Activated CD4-positive, alpha-beta T cell treated with anti-CD3 and anti-CD28 coated beads, Interleukin-2, amount 10 ng/mL, durations not matched to agents 24 days and 14 days (primary cell): Measurements from ENCODE around the gene SMTNL2. TPM values are rescaled to one million over a fixed set of nuclear protein-coding genes. Genes with fewer than 3 reads are reported as not detected.
"Not testable (repeated sequence)": the region's sequence is repeated elsewhere in the genome, so short reads cannot be mapped to it uniquely, and the experiment has no call there.

Experiments used
- DNase-seq: peaks from one replicate; pipeline ENCODE4 v3.0.0; 2022
- H3K27ac Mint-ChIP-seq: one replicate; pipeline ENCODE4 v1.8.0; 2022; ENCODE audit warnings: mild to moderate bottlenecking, mixed read lengths
- H3K27me3 Mint-ChIP-seq: one replicate; pipeline ENCODE4 v1.8.0; 2022; ENCODE audit warnings: mixed read lengths
- H3K36me3 Mint-ChIP-seq: one replicate; pipeline ENCODE4 v1.8.0; 2022; ENCODE audit warnings: low read depth, mild to moderate bottlenecking, mixed read lengths
- H3K4me1 Mint-ChIP-seq: one replicate; pipeline ENCODE4 v1.8.0; 2021; ENCODE audit warnings: mixed read lengths
- H3K4me3 Mint-ChIP-seq: one replicate; pipeline ENCODE4 v1.8.0; 2022; ENCODE audit warnings: mild to moderate bottlenecking, moderate library complexity, mixed read lengths
- H3K9me3 Mint-ChIP-seq: one replicate; pipeline ENCODE4 v1.8.0; 2021; ENCODE audit warnings: mixed read lengths
- intact Hi-C: fragments of 100-400 bp; cut with micrococcal nuclease; formaldehyde crosslinking; loops from one replicate; pipeline ENCODE4 v1.15.1; 2023
- total RNA-seq: library from RNA; stranded (reverse); gene quantifications from 2 replicates; pipeline ENCODE4 v1.2.3, GENCODE V29; 2022

SMTNL2 gene
- total RNA-seq, 1 donor from 2014 or later: not detected

DNA sequence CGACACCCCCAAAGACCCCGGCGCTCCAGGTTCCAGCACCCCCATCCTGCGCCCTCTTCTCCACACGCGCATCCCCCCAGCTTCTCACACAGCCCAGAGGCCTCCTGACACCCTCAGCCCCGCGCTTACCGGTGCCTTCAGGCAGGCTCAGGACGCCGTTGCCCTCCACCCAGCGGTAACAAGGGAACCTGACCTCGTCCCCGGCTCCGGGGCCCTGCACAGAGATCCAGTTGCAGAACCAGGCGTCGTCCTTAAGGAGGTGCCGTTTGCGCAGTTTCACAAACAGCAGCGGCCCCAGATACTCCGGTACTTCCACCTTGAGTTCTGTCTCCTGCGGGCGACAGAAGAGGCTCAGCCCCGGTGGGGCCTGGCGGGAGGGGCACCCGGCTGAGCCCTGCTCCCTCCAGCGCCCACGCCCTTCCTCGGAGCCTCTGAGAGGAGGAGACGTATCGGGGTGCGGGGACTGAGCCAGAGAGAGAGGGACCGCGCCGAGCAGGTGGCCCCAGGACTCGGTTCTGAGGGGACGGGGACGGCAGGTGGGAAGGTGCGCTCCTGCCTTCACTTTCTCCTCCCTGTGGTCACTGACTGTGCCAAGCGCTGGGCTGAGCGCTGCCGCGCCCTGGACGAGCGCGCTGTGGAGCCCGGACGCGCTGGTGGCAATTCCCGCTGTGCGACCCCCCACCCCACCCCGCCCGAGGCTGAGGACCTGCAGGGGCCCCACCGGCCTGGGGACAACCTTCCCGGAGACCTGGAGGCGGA is 55.2 kb downstream of the SMTNL2 start:
- peak; percentile 73 for DNase-seq
- Mint-ChIP-seq H3K4me3 (peak overlapping the region; percentile 65), H3K27me3 (peaks cover 78% of the 10 kb centered on the region), H3K4me1 (peaks cover 24% of the 10 kb centered on the region)
- intact Hi-C loops: loop anchor here (5.0 kb wide), 2 partner anchors 77 to 148 kb away; partner anchors contain the start of genes GGT6, GLTPD2 and VMO1
- not testable (repeated sequence) for H3K9me3 Mint-ChIP-seq, H3K27ac Mint-ChIP-seq, H3K36me3 Mint-ChIP-seq

DNA sequence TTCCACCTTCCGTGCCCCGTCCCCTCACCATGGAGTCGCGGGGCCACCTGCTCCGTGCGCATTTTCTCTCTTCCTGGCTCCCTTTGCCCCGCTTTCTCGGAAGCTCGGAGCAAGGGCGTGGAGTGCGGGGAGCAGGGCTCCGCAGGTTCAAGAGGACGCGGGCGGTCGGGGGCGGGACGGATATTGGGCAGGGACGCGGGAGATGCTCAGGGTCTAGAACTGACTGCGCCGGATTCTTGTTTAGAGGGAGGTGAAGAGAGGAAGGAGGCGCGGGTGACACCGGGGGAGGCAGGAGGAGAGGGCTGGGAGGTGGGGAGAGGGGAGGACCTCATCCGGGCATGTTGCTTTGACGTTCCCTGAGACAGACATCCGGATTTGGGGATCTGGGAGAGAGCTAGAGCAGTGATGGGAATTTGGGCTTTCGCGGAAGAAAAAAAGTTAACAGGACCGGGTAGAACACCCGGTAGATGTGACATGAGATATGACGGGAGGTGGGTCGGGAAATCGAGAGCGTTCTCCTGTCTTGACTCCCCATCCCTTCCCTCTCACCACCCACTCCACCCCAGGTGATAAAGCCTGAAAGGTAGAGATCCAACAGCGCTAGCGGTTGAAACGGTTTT is 56.4 kb downstream of the SMTNL2 start:
- DNase-seq, H3K36me3 Mint-ChIP-seq, H3K27ac Mint-ChIP-seq, H3K9me3 Mint-ChIP-seq: not testable (repeated sequence)
- peak overlapping the region; percentile 57 for H3K4me3 Mint-ChIP-seq
- H3K4me1 Mint-ChIP-seq: peaks cover 21% of the 10 kb centered on the region
- H3K27me3 Mint-ChIP-seq: peaks cover 81% of the 10 kb centered on the region
- intact Hi-C loops: loop anchor here (5.0 kb wide), 1 partner anchor 147 kb away; the partner anchor contains the start of genes GLTPD2 and VMO1

DNA sequence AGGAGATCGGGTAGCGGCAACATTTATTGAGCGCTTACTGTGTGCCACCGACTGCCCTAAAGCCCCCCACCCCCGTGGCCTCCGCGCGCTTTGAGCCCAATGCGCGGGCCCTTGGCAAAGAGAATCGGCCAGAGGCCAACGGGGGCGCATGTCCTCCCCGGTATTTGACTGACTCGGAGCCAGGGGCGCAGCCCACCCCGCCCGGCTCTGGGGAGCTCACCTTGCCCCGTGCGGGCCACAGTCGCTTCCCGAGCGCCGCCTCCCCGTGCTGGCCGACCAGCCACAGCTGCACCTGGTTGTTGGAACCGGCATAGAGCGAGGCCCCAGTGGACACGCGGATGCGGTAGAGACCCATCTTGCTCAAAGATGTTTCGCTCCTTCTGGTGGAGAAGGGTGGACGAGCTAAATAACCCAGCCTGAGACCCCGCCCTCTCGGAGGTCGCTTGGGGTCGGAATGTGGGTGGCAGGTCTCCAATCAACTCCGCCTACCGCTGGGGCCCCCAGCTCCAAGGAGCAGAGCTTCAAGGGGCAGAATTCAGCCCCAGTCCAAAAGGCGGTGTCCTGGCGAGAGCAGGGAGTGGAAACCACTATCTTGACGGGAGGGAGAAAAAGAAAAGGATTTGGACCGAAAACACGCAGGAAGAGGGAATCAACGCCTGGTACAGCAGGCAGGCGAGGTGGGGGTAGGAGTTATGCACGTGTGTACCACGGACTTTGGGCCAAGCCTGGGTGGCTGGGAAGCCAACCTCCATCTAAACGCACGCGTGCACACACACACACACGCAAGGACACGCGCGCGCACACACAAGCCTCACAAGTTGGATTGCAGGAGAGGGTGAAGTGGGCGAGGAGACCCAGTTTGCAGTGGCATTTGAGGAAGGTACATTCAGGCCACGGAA is 57.2 kb downstream of the SMTNL2 start, which contains the start of gene ALOX15:
TSS of gene ALOX15 (minus strand) at position 382 of the 899 bp plus-strand sequence. CDS start at position 355, 27 bp downstream.
- no peak for DNase-seq
- intact Hi-C loops: loop anchor here (5.0 kb wide), 1 partner anchor 146 kb away; the partner anchor contains the start of genes GLTPD2 and VMO1
- peaks cover 13% of the 10 kb centered on the region for H3K4me1 Mint-ChIP-seq
- H3K4me3 Mint-ChIP-seq: peak within 1 kb of the TSS; percentile 57
- no peaks in the 10 kb centered on the region for H3K9me3 Mint-ChIP-seq
- H3K27ac Mint-ChIP-seq: no peak within 1 kb of the TSS
- H3K36me3 Mint-ChIP-seq: no peaks in the 10 kb centered on the region
- peaks cover 75% of the 10 kb centered on the region for H3K27me3 Mint-ChIP-seq

DNA sequence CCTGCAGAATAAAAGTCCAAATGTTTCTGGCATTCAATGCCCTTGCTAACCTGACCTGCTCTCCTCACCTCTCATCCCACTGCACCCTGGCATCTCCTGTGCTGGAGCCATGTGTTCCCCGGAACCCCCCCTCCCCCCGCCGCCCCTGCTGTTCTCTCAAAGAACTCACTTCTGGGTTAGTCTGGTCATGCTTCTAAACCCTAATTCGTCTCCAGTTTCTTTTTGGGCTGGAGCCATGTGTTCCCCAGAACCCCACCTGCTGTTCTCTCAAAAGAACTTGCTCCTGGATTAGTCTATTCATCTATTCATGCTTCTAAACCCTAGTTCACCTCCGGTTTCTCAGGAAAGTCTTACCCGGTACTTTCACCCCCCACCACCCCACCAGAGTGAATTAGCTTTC is 58.0 kb downstream of the SMTNL2 start:
- peaks cover 71% of the 10 kb centered on the region for H3K27me3 Mint-ChIP-seq
- no peaks in the 10 kb centered on the region for H3K9me3 Mint-ChIP-seq
- intact Hi-C loops: loop anchor here (5.0 kb wide), 1 partner anchor 145 kb away; the partner anchor contains the start of genes GLTPD2 and VMO1
- no peak for DNase-seq
- no peak overlapping the region for H3K27ac Mint-ChIP-seq
- no peaks in the 10 kb centered on the region for H3K36me3 Mint-ChIP-seq
- peaks cover 9% of the 10 kb centered on the region for H3K4me1 Mint-ChIP-seq
- H3K4me3 Mint-ChIP-seq: no peak overlapping the region

DNA sequence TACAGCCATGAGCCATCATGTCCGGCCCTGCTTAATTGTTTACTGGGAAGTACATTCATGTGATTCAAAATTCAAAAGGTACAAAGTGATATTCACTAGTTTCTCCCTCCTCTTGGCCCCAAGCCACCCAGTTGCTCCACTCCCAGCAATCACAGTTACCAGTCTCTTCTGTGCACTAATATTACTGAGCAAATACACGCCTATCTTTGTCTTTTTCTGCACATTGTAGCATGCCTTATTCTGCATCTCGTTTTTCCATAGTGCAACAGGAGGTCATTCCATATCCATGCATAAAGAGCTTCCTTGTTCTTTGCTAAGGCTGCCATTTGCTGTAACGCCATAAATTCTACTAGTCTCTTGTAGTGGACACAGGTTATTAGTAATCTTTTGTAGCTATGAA is 59.3 kb downstream of the SMTNL2 start:
- intact Hi-C loops: loop anchor here (5.0 kb wide), 1 partner anchor 144 kb away; the partner anchor contains the start of genes GLTPD2 and VMO1
- H3K4me1 Mint-ChIP-seq: peaks cover 8% of the 10 kb centered on the region
- DNase-seq: no peak
- no peaks in the 10 kb centered on the region for H3K9me3 Mint-ChIP-seq
- H3K27ac Mint-ChIP-seq: no peak overlapping the region
- H3K36me3 Mint-ChIP-seq: no peaks in the 10 kb centered on the region
- H3K27me3 Mint-ChIP-seq: peaks cover 67% of the 10 kb centered on the region
- no peak overlapping the region for H3K4me3 Mint-ChIP-seq

DNA sequence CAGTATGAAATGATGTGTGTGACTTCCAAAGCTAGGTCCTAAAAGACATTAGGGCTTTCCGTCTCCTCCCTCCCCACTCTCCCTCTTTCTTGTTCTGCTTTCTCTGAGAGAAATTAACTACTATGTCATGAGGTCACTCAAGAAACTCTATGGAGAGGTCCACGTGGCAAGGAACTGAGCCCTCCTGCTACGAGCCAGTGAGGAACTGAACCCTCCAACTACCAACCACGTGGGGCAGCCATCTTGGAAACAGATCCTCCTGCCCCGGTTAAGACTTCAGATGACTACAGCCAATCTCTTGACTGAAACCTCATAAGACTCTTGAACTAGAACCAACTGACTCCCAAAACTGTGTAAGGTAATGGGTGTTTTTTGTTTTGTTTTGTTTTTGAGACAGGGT is 61.3 kb downstream of the SMTNL2 start:
- intact Hi-C loops: no loop called here
- H3K36me3 Mint-ChIP-seq: no peaks in the 10 kb centered on the region
- H3K9me3 Mint-ChIP-seq: no peaks in the 10 kb centered on the region
- H3K4me3 Mint-ChIP-seq: no peak overlapping the region
- H3K27me3 Mint-ChIP-seq: peaks cover 69% of the 10 kb centered on the region
- H3K4me1 Mint-ChIP-seq: peaks cover 5% of the 10 kb centered on the region
- no peak overlapping the region for H3K27ac Mint-ChIP-seq
- no peak for DNase-seq

DNA sequence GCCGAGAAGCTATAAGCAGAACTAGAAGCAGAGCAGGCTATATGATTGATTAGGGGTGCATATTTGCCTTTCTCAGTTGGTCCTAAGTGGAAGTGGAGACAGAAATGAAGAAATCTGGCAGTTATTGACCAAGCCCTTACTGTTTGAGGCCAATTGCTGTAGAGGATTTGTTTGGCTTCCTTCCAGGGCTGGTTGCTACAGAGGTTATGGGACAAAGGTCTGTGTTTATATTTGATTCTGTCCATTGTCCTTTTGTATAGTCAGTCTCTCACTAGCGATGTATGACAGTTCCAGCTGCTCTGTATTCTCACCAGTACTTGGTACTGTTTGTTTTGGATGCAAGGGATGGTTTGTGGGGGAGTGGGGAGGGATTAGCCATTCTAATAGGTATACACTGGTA is 64.4 kb downstream of the SMTNL2 start:
- Mint-ChIP-seq H3K27me3 (peaks cover 47% of the 10 kb centered on the region), H3K9me3 (no peaks in the 10 kb centered on the region), H3K4me3 (no peak overlapping the region), H3K36me3 (no peaks in the 10 kb centered on the region), H3K4me1 (no peaks in the 10 kb centered on the region), H3K27ac (no peak overlapping the region)
- no peak for DNase-seq
- intact Hi-C loops: no loop called here

DNA sequence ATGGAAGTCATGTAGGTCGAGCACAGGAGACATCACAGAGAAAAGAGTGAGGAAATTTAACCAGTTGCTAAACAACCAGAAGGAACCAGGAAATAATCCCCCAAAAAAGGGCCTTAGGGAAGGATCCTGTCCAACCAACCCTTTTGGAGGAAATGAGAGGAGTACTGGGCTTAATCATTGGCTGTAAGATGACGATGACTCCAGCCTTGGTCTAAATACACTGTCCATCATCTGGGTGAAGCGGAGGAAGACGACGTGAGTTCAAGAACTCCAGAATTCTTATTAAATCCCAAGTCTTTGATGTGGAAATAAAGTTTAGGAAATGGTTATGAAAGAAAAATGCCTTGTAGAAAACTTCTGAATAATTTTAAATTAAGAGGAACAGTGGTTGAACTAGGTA is 68.7 kb downstream of the SMTNL2 start:
- no peak for DNase-seq
- peaks cover 23% of the 10 kb centered on the region for H3K27me3 Mint-ChIP-seq
- H3K4me3 Mint-ChIP-seq: no peak overlapping the region
- H3K36me3 Mint-ChIP-seq: no peaks in the 10 kb centered on the region
- peaks cover 6% of the 10 kb centered on the region for H3K4me1 Mint-ChIP-seq
- intact Hi-C loops: no loop called here
- H3K27ac Mint-ChIP-seq: no peak overlapping the region
- H3K9me3 Mint-ChIP-seq: no peaks in the 10 kb centered on the region

DNA sequence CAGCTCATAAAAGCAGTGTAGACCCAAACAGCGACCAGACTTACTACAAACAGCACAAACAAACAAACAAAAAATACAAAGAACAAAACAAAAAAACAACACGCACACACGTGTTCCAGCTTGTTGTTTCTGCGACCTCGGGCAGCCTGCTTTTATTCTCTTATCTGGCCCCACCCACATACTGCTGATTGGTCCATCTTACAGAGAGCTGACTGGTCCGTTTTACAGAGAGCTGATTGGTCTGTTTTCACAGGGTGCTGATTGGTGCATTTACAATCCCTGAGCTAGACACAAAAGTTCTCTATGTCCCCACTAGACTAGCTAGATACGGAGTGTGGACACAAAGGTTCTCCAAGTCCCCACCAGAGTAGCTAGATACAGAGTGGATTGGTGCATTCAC is 71.6 kb downstream of the SMTNL2 start:
- H3K4me1 Mint-ChIP-seq: peaks cover 16% of the 10 kb centered on the region
- DNase-seq, H3K36me3 Mint-ChIP-seq, H3K27ac Mint-ChIP-seq, H3K27me3 Mint-ChIP-seq, intact Hi-C loops, H3K9me3 Mint-ChIP-seq, H3K4me3 Mint-ChIP-seq: not testable (repeated sequence)

DNA sequence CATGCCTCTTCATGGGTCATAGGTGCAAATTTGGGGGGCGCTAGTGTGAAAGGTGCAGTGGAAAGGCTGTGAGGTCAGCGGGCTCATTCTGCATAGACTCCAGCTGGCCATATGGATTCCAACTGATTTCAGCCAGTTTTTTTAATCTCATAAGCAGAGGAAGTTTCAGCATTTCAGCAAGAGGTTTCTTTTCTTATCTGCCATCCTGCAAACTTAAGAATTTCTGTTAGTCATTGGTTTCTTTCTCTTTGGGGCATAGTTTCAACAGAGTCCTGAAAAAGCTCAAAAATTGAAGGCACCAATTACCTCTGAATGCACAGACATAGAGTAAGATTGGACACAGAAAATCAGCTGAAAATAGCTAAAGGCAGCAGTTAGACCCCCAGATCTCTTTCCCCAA is 73.3 kb downstream of the SMTNL2 start:
- Mint-ChIP-seq H3K27ac (peak overlapping the region; percentile 50), H3K27me3 (peaks cover 7% of the 10 kb centered on the region), H3K4me1 (peaks cover 19% of the 10 kb centered on the region), H3K9me3 (no peaks in the 10 kb centered on the region), H3K36me3 (no peaks in the 10 kb centered on the region), H3K4me3 (no peak overlapping the region)
- DNase-seq: no peak
- intact Hi-C loops: no loop called here

Other genes with a start within 250 kb of the SMTNL2 start
- gene UBE2G1, start 217.9 kb upstream of the SMTNL2 start, total RNA-seq: 74.8 and 77.3 TPM in 2 replicates
- 1.3 and 1.9 TPM in 2 replicates for gene SPNS3, start 150.6 kb upstream of the SMTNL2 start, total RNA-seq
- gene SPNS2, start 85.6 kb upstream of the SMTNL2 start, total RNA-seq: 0.17 and 0.28 TPM in 2 replicates
- gene MYBBP1A, start 29.1 kb upstream of the SMTNL2 start, total RNA-seq: 178 and 181 TPM in 2 replicates
- gene GGT6, start 24.0 kb upstream of the SMTNL2 start, total RNA-seq: not detected in 2 replicates
- not detected in 2 replicates for gene ALOX15, start 57.1 kb downstream of the SMTNL2 start, total RNA-seq
- gene PELP1, start 119.6 kb downstream of the SMTNL2 start, total RNA-seq: 140 and 141 TPM in 2 replicates
- gene ARRB2, start 126.1 kb downstream of the SMTNL2 start, total RNA-seq: 189 and 193 TPM in 2 replicates
- 19.1 and 20.4 TPM in 2 replicates for gene MED11, start 146.9 kb downstream of the SMTNL2 start, total RNA-seq
- not detected in 2 replicates for gene ZMYND15, start 155.3 kb downstream of the SMTNL2 start, total RNA-seq
- gene CXCL16, start 155.4 kb downstream of the SMTNL2 start, total RNA-seq: 1.8 and 2.5 TPM in 2 replicates
- not detected in 2 replicates for gene TM4SF5, start 187.4 kb downstream of the SMTNL2 start, total RNA-seq
- gene VMO1, start 201.8 kb downstream of the SMTNL2 start, total RNA-seq: not detected in 2 replicates
- gene GLTPD2, start 204.4 kb downstream of the SMTNL2 start, total RNA-seq: not detected in 2 replicates
- gene PSMB6, start 211.6 kb downstream of the SMTNL2 start, total RNA-seq: 208 and 209 TPM in 2 replicates
- 14.5 and 16.1 TPM in 2 replicates for gene PLD2, start 222.6 kb downstream of the SMTNL2 start, total RNA-seq
- gene MINK1, start 248.8 kb downstream of the SMTNL2 start, total RNA-seq: 56.1 and 59.7 TPM in 2 replicates